HG03060 (cell line): ENCODE results near the gene TAAR9.

ENCODE experiments used
- ATAC-seq: cut with Tn5 transposase; IDR thresholded peaks from one replicate; pipeline ENCODE4 v1.9.1; 2021; ENCODE audit warnings: low read depth, moderate number of reproducible peaks; ENCODE audit not compliant: unreplicated experiment

The TAAR9 gene

DNA sequence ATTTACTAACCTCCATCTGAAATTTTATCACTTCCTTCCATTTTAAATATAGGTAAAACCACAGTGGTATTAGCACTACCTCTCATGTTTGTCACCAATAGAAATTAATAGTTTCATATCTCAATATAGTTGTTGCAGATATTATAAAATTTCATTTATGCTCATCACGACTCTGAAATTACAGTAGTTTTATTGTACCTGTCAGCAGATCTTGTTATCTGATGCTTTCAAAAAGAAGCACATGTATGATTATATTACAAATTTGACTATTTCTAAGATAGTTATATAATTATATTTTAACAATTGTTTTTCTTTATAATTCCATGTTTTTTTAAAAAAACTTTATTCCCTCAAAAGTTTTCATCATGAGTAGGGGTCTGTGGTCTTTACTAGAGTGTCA lies 46.6 kb downstream of the TAAR9 start:
- no peak for ATAC-seq

DNA sequence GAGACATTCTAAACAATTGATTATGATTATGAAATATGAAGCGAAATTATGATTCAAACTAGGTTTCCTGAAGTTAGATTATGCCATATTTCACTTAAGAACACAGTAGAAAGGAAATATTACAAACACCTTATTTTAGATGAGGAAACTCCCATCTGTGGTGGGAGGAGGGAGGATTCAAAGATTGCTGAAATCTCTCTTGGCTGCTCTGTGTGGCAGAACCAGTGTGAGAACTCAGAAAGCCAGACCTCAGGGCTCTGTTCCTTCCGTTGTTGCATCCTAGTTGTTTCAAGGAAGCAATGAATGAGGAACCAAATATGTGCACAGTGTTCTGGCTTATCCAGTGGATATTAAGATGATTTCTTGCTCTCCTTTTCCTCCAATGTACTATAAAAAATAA lies 49.3 kb downstream of the TAAR9 start:
- ATAC-seq = no peak
